Aorta (tissue), 5 donors: ENCODE measurements around the gene RPS23. TPM values are rescaled to one million over a fixed set of nuclear protein-coding genes. Genes with fewer than 3 reads are reported as not detected.
A peak's percentile ranks its signal among the peaks of the same experiment; 100 is the strongest.
"Not testable (repeated sequence)": the region's sequence is repeated elsewhere in the genome, so short reads cannot be mapped to it uniquely, and the experiment has no call there.

ENCODE experiments used
- ATAC-seq: fragments of 200-7000 bp; cut with Tn5 transposase; one replicate; pipeline ENCODE4 v1.9.1; 2022; ENCODE audit warnings: moderate library complexity; ENCODE audit not compliant: low FRiP score
- DNase-seq, 2 donors: peaks; one replicate each; pipeline ENCODE4 v3.0.0-alpha.2; 2020
- H3K27ac ChIP-seq, 2 donors: one replicate each; pipeline ENCODE4 v1.5.1; 2013; ENCODE audit warnings: low read length in 2 of 2, mild to moderate bottlenecking in 2 of 2, moderate library complexity in 2 of 2, control low read depth in 1 of 2, inconsistent platforms in 1 of 2, low read depth in 1 of 2
- H3K27me3 ChIP-seq, 2 donors: one replicate each; pipeline ENCODE4 v1.6.1; 2013; ENCODE audit warnings: control low read depth in 1 of 2, low read length in 1 of 2, mild to moderate bottlenecking in 1 of 2, moderate library complexity in 1 of 2; ENCODE audit not compliant: insufficient read depth in 2 of 2, control insufficient read depth in 1 of 2
- H3K36me3 ChIP-seq, 2 donors: one replicate each; pipeline ENCODE4 v1.6.1; 2013; ENCODE audit warnings: control low read depth in 1 of 2, low read length in 1 of 2, mild to moderate bottlenecking in 1 of 2; ENCODE audit not compliant: insufficient read depth in 2 of 2, control insufficient read depth in 1 of 2
- H3K4me1 ChIP-seq, 2 donors: one replicate each; pipeline ENCODE4 v1.6.1; 2013; ENCODE audit warnings: low read length in 2 of 2, control low read depth in 1 of 2, mild to moderate bottlenecking in 1 of 2, moderate library complexity in 1 of 2; ENCODE audit not compliant: insufficient read depth in 2 of 2, control insufficient read depth in 1 of 2
- H3K4me3 ChIP-seq, 2 donors: one replicate each; pipeline ENCODE4 v1.5.1; 2013; ENCODE audit warnings: low read length in 2 of 2, control low read depth in 1 of 2, mild to moderate bottlenecking in 1 of 2
- H3K9me3 ChIP-seq: one replicate; pipeline ENCODE4 v1.6.1; 2013; ENCODE audit warnings: mild to moderate bottlenecking, low read length; ENCODE audit not compliant: control insufficient read depth
- WGBS, 2 donors: extraction: QIAGEN DNeasy Blood & Tissue Kit; methylation state at CpG; one replicate each; pipeline ENCODE4 v1.1.7; 2013; 5-methylcytosine and 5-hydroxymethylcytosine counted together
- intact Hi-C, 2 donors: fragments of 100-400 bp; cut with DNase I; formaldehyde crosslinking; loops; one replicate each; pipeline versions ENCODE4 v1.14.2 to v1.15.0; 2022
- polyA plus RNA-seq, 2 donors: library from polyadenylated mRNA; stranded (reverse); fragments of 200-250 nt; gene quantifications; one replicate each; pipeline ENCODE4 v1.2.3, GENCODE V29; 2013
- total RNA-seq, 2 donors: library from RNA; stranded (reverse); fragmentation: NEBNext Ultra II Directional; extraction: Animal tissue kit (Norgen Biotek cat#: 25700); gene quantifications; one replicate each; pipeline ENCODE4 v1.2.1, GENCODE V29; 2021
- donor health status: healthy with polysubstance abuse.
- donor health status: Bipolar disorder and iron deficiency.
- donor health status: DM: no; HTN: no; CAD: no.
- donor health status: DM: no; HTN: no; CAD: no.
- donor health status: DM: yes; HTN: yes; CAD: no.

The RPS23 gene
- total and polyA plus RNA-seq, 4 donors, result 1,494 to 7,405 (median 3,090) TPM

DNA sequence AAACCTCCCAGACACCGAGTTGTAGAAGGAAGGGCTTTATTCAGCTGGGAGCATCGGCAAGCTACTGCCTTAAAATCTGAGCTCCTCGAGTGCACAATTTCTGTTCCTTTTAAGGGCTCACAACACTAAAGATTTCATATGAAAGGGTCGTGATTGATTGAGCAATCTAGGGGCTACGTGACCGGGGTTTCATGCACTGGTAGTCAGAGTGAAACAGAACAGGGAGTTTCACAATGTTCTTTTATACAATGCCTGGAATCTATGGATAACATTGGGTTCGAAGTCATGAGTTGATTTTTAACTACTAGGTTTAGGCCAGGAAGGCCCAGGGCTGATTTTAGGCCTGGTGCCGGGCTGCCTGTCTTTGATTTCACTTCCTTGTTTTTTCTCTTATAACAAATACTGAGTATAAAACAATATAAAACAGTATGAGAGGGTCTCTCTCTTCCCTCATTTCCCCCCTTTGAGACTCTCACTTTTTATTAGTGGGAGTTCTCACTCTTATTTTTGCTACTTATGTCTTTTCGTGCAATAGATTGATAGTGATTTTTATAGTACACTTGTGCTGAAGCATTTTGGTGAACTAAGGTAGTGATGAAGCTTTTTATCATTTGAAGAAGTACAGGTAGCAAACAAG lies 10.7 kb downstream of the RPS23 start:
- H3K27me3 ChIP-seq, H3K9me3 ChIP-seq, H3K4me3 ChIP-seq, intact Hi-C loops, H3K36me3 ChIP-seq, DNase-seq, H3K4me1 ChIP-seq, ATAC-seq, H3K27ac ChIP-seq: not testable (repeated sequence)
- WGBS, 2 donors, result 97 to 98% methylated on average over 9 of the region's 9 CpGs

GRCh38 chr5:82265047-82265446 lies 13.1 kb downstream of the RPS23 start:
- Histone ChIP-seq H3K9me3 (no peaks in the 10 kb centered on the region), H3K27ac (no peak overlapping the region), H3K4me1 (peaks cover 2 to 3% of the 10 kb centered on the region in 2 donors), H3K4me3 (no peak overlapping the region), H3K27me3 (no peaks in the 10 kb centered on the region), H3K36me3 (no peaks in the 10 kb centered on the region)
- ATAC-seq (no peak), DNase-seq (no peak)
- intact Hi-C loops, result no loop called here
- 3 to 7% methylated on average over 4 of the region's 4 CpGs for WGBS, 2 donors

GRCh38 chr5:82259172-82259800 lies 18.9 kb downstream of the RPS23 start:
- 70 to 71% methylated on average over 3 of the region's 3 CpGs for WGBS, 2 donors
- Histone ChIP-seq H3K9me3 (no peaks in the 10 kb centered on the region), H3K27ac (no peak overlapping the region), H3K4me1 (no peaks in the 10 kb centered on the region), H3K27me3 (no peaks in the 10 kb centered on the region), H3K4me3 (no peak overlapping the region), H3K36me3 (no peaks in the 10 kb centered on the region)
- intact Hi-C loops, result no loop called here
- ATAC-seq (peak; percentile 50), DNase-seq (no peak)

- intact Hi-C loops, result no loop called here
- H3K27ac ChIP-seq, result no peak overlapping the region
- H3K4me3 ChIP-seq, result no peak overlapping the region
- H3K36me3 ChIP-seq, result peaks cover 0 to 3% of the 10 kb centered on the region in 2 donors
- no peaks in the 10 kb centered on the region for H3K27me3 ChIP-seq
- no peaks in the 10 kb centered on the region for H3K9me3 ChIP-seq
- DNase-seq (no peak), ATAC-seq (no peak)
- H3K4me1 ChIP-seq, result no peaks in the 10 kb centered on the region
- WGBS, 2 donors, result 89 to 90% methylated on average over 3 of the region's 3 CpGs
These were observed 20.4 kb downstream of the RPS23 start for GRCh38 chr5:82257729-82258128.

DNA sequence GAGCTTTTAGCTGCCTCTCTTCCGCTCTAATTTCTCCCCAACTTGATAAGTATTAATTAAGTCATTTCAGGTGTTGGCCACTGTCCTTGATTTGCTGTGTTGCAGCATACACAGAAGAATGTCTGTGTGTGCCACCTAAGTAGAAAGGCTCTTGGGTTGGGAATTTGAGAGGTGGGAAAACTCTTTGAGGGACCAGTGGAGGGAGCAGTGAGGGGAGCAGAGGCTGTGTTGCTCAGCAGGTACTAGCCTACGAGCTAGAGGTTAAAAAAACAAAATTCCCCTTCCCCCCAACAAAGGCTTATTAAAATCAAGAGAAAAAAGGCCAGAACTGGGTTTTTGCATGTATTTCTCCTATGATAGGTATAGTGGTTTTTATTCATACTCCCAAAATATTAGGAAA lies 20.9 kb downstream of the RPS23 start:
- no peaks in the 10 kb centered on the region for H3K9me3 ChIP-seq
- peaks cover 0 to 3% of the 10 kb centered on the region in 2 donors for H3K36me3 ChIP-seq
- ATAC-seq, result no peak
- intact Hi-C loops, result no loop called here
- no peak overlapping the region for H3K27ac ChIP-seq
- H3K27me3 ChIP-seq, result no peaks in the 10 kb centered on the region
- 92 to 99% methylated on average over 2 of the region's 2 CpGs for WGBS, 2 donors
- H3K4me1 ChIP-seq, result no peaks in the 10 kb centered on the region
- no peak for DNase-seq
- H3K4me3 ChIP-seq, result no peak overlapping the region

GRCh38 chr5:82255844-82256243 lies 22.3 kb downstream of the RPS23 start:
- ATAC-seq (no peak), DNase-seq (no peak)
- intact Hi-C loops, result no loop called here
- H3K27me3 ChIP-seq, result no peaks in the 10 kb centered on the region
- H3K4me3 ChIP-seq, result no peak overlapping the region
- no peaks in the 10 kb centered on the region for H3K4me1 ChIP-seq
- H3K9me3 ChIP-seq, result no peaks in the 10 kb centered on the region
- 51 to 58% methylated on average over 1 of the region's 1 CpG for WGBS, 2 donors
- no peak overlapping the region for H3K27ac ChIP-seq
- peaks cover 0 to 3% of the 10 kb centered on the region in 2 donors for H3K36me3 ChIP-seq

GRCh38 chr5:82252744-82253143 lies 25.4 kb downstream of the RPS23 start:
- Histone ChIP-seq H3K36me3 (peaks cover 0 to 3% of the 10 kb centered on the region in 2 donors), H3K27me3 (no peaks in the 10 kb centered on the region), H3K27ac (no peak overlapping the region), H3K4me1 (no peaks in the 10 kb centered on the region), H3K4me3 (no peak overlapping the region), H3K9me3 (no peaks in the 10 kb centered on the region)
- ATAC-seq (no peak), DNase-seq (no peak)
- intact Hi-C loops, result no loop called here

GRCh38 chr5:82246960-82247574 lies 31.1 kb downstream of the RPS23 start:
- no peak for DNase-seq
- 85 to 93% methylated on average over 1 of the region's 1 CpG for WGBS, 2 donors

More at GRCh38 chr5:82246960-82247574, 31.1 kb downstream of the RPS23 start:
- Histone ChIP-seq H3K9me3 (no peaks in the 10 kb centered on the region), H3K4me1 (no peaks in the 10 kb centered on the region), H3K27ac (no peak overlapping the region), H3K36me3 (no peaks in the 10 kb centered on the region), H3K27me3 (no peaks in the 10 kb centered on the region), H3K4me3 (no peak overlapping the region)
- no peak for ATAC-seq
- intact Hi-C loops, result no loop called here
